ENCODE results near the gene TSPAN1.

Gene TSPAN1

GRCh38 chr1:46166521-46167462 lies 8.1 kb upstream of the TSPAN1 start:
- Histone ChIP-seq H3K4me2 (ENCODE audit: low read depth, low read length, poor library complexity, severe bottlenecking) (no peak overlapping the region), H3K9ac (ENCODE audit: low read depth, low read length, poor library complexity, severe bottlenecking) (no peak overlapping the region)
- TF ChIP-seq, protein P1, sequence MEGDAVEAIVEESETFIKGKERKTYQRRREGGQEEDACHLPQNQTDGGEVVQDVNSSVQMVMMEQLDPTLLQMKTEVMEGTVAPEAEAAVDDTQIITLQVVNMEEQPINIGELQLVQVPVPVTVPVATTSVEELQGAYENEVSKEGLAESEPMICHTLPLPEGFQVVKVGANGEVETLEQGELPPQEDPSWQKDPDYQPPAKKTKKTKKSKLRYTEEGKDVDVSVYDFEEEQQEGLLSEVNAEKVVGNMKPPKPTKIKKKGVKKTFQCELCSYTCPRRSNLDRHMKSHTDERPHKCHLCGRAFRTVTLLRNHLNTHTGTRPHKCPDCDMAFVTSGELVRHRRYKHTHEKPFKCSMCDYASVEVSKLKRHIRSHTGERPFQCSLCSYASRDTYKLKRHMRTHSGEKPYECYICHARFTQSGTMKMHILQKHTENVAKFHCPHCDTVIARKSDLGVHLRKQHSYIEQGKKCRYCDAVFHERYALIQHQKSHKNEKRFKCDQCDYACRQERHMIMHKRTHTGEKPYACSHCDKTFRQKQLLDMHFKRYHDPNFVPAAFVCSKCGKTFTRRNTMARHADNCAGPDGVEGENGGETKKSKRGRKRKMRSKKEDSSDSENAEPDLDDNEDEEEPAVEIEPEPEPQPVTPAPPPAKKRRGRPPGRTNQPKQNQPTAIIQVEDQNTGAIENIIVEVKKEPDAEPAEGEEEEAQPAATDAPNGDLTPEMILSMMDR (conservative IDR thresholded peaks at IDR 0.05; ENCODE audit: low read length) = no peak
- TF ChIP-seq EZH2phosphoT487 (IDR thresholded peaks at IDR 0.05; ENCODE audit: borderline replicate concordance) = no peak

GRCh38 chr1:46168477-46168876 lies 6.4 kb upstream of the TSPAN1 start:
- Histone ChIP-seq H3K9me2 (replicated peaks; ENCODE audit: low read depth, low read length) (no peaks in the 10 kb centered on the region), H3K4me2 (ENCODE audit: low read depth, low read length, poor library complexity, severe bottlenecking) (no peak overlapping the region), H3K9me3 (ENCODE audit: insufficient read depth, low read depth, low read length) (no peaks in the 10 kb centered on the region), H3F3A (ENCODE audit: low read depth) (no peaks in the 10 kb centered on the region), H2AFZ (ENCODE audit: low read length) (no peak overlapping the region), H4K20me1 (ENCODE audit: insufficient read depth, low read length, poor library complexity, severe bottlenecking) (no peaks in the 10 kb centered on the region), H3K4me3 (ENCODE audit: low read length, poor library complexity, severe bottlenecking) (no peak overlapping the region), H3K36me3 (ENCODE audit: insufficient read depth, low read length) (no peaks in the 10 kb centered on the region), H3K4me1 (ENCODE audit: insufficient read depth, low read length, poor library complexity, severe bottlenecking) (no peaks in the 10 kb centered on the region), H3K27me3 (ENCODE audit: insufficient read depth, low read length, poor library complexity, severe bottlenecking) (no peaks in the 10 kb centered on the region), H3K9ac (ENCODE audit: low read depth, low read length, poor library complexity, severe bottlenecking) (no peak overlapping the region), H3K79me2 (ENCODE audit: insufficient read depth, low read length) (no peaks in the 10 kb centered on the region)
- TF ChIP-seq, protein P1 (conservative IDR thresholded peaks at IDR 0.05; ENCODE audit: low read length) = no peak

More at GRCh38 chr1:46166521-46167462, 8.1 kb upstream of the TSPAN1 start:
- H3K9me2 ChIP-seq (replicated peaks; ENCODE audit: low read depth, low read length) = no peaks in the 10 kb centered on the region
- H3K36me3 ChIP-seq (ENCODE audit: insufficient read depth, low read length) = no peaks in the 10 kb centered on the region
- H3F3A ChIP-seq (ENCODE audit: low read depth) = no peaks in the 10 kb centered on the region
- no peaks in the 10 kb centered on the region for H3K9me3 ChIP-seq (ENCODE audit: insufficient read depth, low read depth, low read length)
- no peak overlapping the region for H2AFZ ChIP-seq (ENCODE audit: low read length)
- no peaks in the 10 kb centered on the region for H4K20me1 ChIP-seq (ENCODE audit: insufficient read depth, low read length, poor library complexity, severe bottlenecking)
- H3K4me3 ChIP-seq (ENCODE audit: low read length, poor library complexity, severe bottlenecking) = no peak overlapping the region
- H3K4me1 ChIP-seq (ENCODE audit: insufficient read depth, low read length, poor library complexity, severe bottlenecking) = no peaks in the 10 kb centered on the region
- H3K27me3 ChIP-seq (ENCODE audit: insufficient read depth, low read length, poor library complexity, severe bottlenecking) = no peaks in the 10 kb centered on the region
- H3K79me2 ChIP-seq (ENCODE audit: insufficient read depth, low read length) = no peaks in the 10 kb centered on the region

DNA sequence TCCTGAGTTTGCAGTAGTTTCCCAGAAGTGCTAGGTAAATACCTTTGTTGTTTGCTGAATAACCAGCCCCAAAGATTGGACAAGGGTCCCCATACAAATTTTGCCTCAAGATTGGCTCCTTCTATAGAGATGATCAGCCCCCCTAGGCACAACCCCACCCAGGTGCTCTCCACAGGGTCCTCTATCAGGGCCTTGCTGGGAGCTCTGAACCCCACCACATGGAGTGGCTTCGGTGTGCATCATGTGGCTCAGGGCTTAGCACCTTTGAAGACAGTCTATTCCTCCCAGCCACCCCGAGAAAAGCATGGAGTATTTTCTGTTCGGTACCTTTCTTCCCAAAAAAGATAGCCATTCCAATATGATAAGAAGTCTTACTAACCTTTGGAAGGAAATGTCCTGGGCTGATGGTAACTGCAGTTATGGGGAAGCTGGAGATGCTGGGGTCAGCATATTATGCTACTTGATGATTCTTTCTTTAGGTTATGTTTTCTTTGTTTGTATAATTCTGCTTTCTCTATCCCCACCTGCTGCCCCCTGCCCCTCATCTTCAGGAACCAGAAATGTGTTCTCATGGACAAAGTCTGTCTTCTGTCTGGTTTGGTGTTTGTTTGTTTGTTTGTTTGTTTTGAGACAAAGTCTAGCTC lies 5.0 kb upstream of the TSPAN1 start:
- TF ChIP-seq, protein P1 (conservative IDR thresholded peaks at IDR 0.05; ENCODE audit: low read length) = no peak
- TF ChIP-seq EZH2phosphoT487 (IDR thresholded peaks at IDR 0.05; ENCODE audit: borderline replicate concordance) = no peak
- no peaks in the 10 kb centered on the region for H3K36me3 ChIP-seq (ENCODE audit: insufficient read depth, low read length)
- no peaks in the 10 kb centered on the region for H4K20me1 ChIP-seq (ENCODE audit: insufficient read depth, low read length, poor library complexity, severe bottlenecking)
- H3K9me2 ChIP-seq (replicated peaks; ENCODE audit: low read depth, low read length) = no peaks in the 10 kb centered on the region
- H3K9ac ChIP-seq (ENCODE audit: low read depth, low read length, poor library complexity, severe bottlenecking) = no peak overlapping the region
- H3K4me1 ChIP-seq (ENCODE audit: insufficient read depth, low read length, poor library complexity, severe bottlenecking) = no peaks in the 10 kb centered on the region
- H3K4me2 ChIP-seq (ENCODE audit: low read depth, low read length, poor library complexity, severe bottlenecking) = no peak overlapping the region
- no peak overlapping the region for H2AFZ ChIP-seq (ENCODE audit: low read length)
- H3K4me3 ChIP-seq (ENCODE audit: low read length, poor library complexity, severe bottlenecking) = no peak overlapping the region
- H3K9me3 ChIP-seq (ENCODE audit: insufficient read depth, low read depth, low read length) = no peaks in the 10 kb centered on the region
- H3F3A ChIP-seq (ENCODE audit: low read depth) = no peaks in the 10 kb centered on the region
- H3K27me3 ChIP-seq (ENCODE audit: insufficient read depth, low read length, poor library complexity, severe bottlenecking) = no peaks in the 10 kb centered on the region
- H3K79me2 ChIP-seq (ENCODE audit: insufficient read depth, low read length) = no peaks in the 10 kb centered on the region
